Mesendoderm (in vitro differentiated cells): ENCODE results near the gene SORCS2.

Experiments used
- DNase-seq: peaks from one replicate; pipeline ENCODE4 v3.0.0; 2013
- H2AK5ac ChIP-seq: 2 replicates; pipeline ENCODE4 v1.6.1; 2013; ENCODE audit warnings: low read length, inconsistent platforms
- H2BK120ac ChIP-seq: 2 replicates; pipeline ENCODE4 v1.6.1; 2013; ENCODE audit warnings: low read depth, mild to moderate bottlenecking, low read length, moderate library complexity, mixed read lengths
- H2BK15ac ChIP-seq: replicated peaks from 2 replicates; pipeline ENCODE4 v1.6.1; 2013; ENCODE audit warnings: low read depth, mild to moderate bottlenecking, moderate library complexity
- H2BK5ac ChIP-seq: 2 replicates; pipeline ENCODE4 v1.6.1; 2013; ENCODE audit warnings: low read length, inconsistent platforms
- H3K18ac ChIP-seq: 2 replicates; pipeline ENCODE4 v1.6.1; 2013; ENCODE audit warnings: mild to moderate bottlenecking, low read length, mixed read lengths
- H3K23ac ChIP-seq: one replicate; pipeline ENCODE4 v1.6.1; 2013; ENCODE audit warnings: low read length
- H3K27ac ChIP-seq: 2 replicates; pipeline ENCODE4 v1.5.1; 2013; ENCODE audit warnings: low read depth, mild to moderate bottlenecking, inconsistent platforms, low read length, moderate library complexity
- H3K27me3 ChIP-seq: 2 replicates; pipeline ENCODE4 v1.6.1; 2013; ENCODE audit warnings: low read length, control low read depth, mild to moderate bottlenecking, inconsistent platforms; ENCODE audit not compliant: insufficient read depth, poor library complexity
- H3K36me3 ChIP-seq: 2 replicates; pipeline ENCODE4 v1.6.1; 2013; ENCODE audit warnings: low read length, inconsistent platforms; ENCODE audit not compliant: control insufficient read depth, insufficient read depth
- H3K4ac ChIP-seq: one replicate; pipeline ENCODE4 v1.6.1; 2013; ENCODE audit warnings: low read depth, mild to moderate bottlenecking, low read length, moderate library complexity
- H3K4me1 ChIP-seq: 2 replicates; pipeline ENCODE4 v1.6.1; 2013; ENCODE audit warnings: low read depth, low read length, inconsistent platforms; ENCODE audit not compliant: control insufficient read depth
- H3K4me2 ChIP-seq: 2 replicates; pipeline ENCODE4 v1.6.1; 2013; ENCODE audit warnings: low read length
- H3K4me3 ChIP-seq: 2 replicates; pipeline ENCODE4 v1.5.1; 2013; ENCODE audit warnings: mild to moderate bottlenecking, low read length
- H3K56ac ChIP-seq: one replicate; pipeline ENCODE4 v1.6.1; 2013; ENCODE audit warnings: low read length
- H3K79me1 ChIP-seq: 2 replicates; pipeline ENCODE4 v1.6.1; 2013; ENCODE audit warnings: low read length, inconsistent platforms
- H3K79me2 ChIP-seq: 2 replicates; pipeline ENCODE4 v1.6.1; 2013; ENCODE audit warnings: mild to moderate bottlenecking, low read length; ENCODE audit not compliant: control insufficient read depth, insufficient read depth
- H3K9ac ChIP-seq: 2 replicates; pipeline ENCODE4 v1.6.1; 2013; ENCODE audit warnings: low read length, inconsistent platforms
- H4K5ac ChIP-seq: one replicate; pipeline ENCODE4 v1.6.1; 2013; ENCODE audit warnings: low read length
- H4K8ac ChIP-seq: one replicate; pipeline ENCODE4 v1.6.1; 2013; ENCODE audit warnings: low read depth, mild to moderate bottlenecking, control low read depth, low read length, moderate library complexity
- WGBS: extraction: QIAGEN DNeasy Blood & Tissue Kit; methylation state at CpG from one replicate; pipeline ENCODE4 v1.1.7; 2013; ENCODE audit warnings: low lambda C conversion rate, missing lambda C conversion rate; ENCODE audit not compliant: insufficient coverage; ENCODE audit errors: extremely low coverage; 5-methylcytosine and 5-hydroxymethylcytosine counted together

Gene SORCS2

DNA sequence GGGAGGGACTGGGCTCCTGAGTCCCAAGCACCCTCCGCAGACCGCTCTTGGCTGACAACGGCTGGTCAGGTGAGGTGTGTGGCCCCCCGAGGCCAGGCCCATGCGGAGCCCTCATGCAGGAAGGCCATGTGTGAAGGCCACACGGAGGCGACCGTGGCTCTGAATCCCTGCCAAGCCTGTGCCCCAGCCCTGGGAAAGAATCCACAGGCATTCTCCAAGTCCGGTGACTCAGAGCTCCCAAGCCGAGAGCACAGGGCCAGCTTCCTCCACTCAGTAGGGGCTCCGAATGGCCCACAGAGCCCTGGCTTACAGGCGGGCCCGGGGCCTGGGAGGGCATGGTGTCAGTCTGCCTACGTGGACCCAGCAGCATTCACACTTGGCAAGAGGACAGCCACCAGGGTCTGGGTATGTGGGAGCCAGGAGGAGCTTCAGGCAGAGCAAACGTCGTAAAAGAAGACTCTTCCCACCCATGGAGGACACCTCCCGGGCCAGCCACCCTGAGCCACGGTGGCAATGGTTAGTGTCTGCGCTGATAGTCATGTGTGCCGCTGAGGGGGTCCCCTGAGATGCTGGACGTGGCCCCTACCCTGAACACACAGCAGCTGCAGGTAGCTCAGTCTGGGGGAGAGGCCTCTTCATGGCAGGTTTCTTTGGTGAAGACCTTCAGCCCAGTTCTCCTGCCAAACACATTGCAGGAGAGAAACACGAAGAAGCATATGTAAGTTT is 136.7 kb downstream of the SORCS2 start:
- no CpG with 5 or more reads among the region's 22 CpGs for WGBS
- Histone ChIP-seq H2BK5ac (no peak overlapping the region), H2AK5ac (no peak overlapping the region), H3K4ac (no peak overlapping the region), H3K4me1 (no peaks in the 10 kb centered on the region), H3K27me3 (no peaks in the 10 kb centered on the region), H4K8ac (no peak overlapping the region), H3K18ac (no peak overlapping the region), H3K79me2 (no peaks in the 10 kb centered on the region), H3K27ac (no peak overlapping the region), H2BK120ac (no peak overlapping the region), H3K36me3 (no peaks in the 10 kb centered on the region), H3K4me2 (no peak overlapping the region), H3K23ac (no peak overlapping the region), H3K56ac (no peak overlapping the region), H3K4me3 (no peak overlapping the region), H2BK15ac (no peak overlapping the region), H3K79me1 (no peaks in the 10 kb centered on the region), H4K5ac (no peak overlapping the region), H3K9ac (no peak overlapping the region)
- DNase-seq, result peak; percentile 32

DNA sequence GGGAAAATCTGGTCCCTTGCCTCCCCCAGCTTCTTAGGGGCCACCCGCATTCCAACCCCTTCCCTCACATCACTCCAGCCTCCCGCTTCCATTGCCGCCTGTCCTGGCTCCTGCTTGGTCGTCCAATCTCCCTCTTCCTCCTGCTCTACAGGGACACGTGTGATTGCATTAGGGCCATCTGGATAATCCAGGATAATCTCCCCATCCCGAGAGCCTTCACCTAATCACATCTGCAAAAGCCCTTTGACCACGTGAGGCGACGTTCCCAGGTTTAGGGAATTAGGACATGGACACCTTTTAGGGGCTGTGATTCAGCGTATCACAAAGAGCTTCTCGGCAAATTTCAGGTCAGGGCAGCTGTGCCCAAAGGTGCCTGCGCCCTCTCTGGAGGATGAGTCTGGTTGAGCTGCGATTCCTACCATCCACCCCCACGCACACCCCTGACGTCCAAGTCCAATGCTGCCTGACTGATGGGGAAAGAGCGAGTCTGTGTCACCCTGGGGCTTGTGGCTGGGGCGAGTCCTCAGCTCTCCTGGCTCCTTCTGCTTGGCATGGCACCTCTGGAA is 137.8 kb downstream of the SORCS2 start:
- Histone ChIP-seq H3K4me3 (no peak overlapping the region), H4K5ac (no peak overlapping the region), H2BK5ac (no peak overlapping the region), H3K27me3 (no peaks in the 10 kb centered on the region), H2AK5ac (no peak overlapping the region), H2BK15ac (no peak overlapping the region), H3K4me1 (no peaks in the 10 kb centered on the region), H3K23ac (no peak overlapping the region), H3K36me3 (no peaks in the 10 kb centered on the region), H3K18ac (no peak overlapping the region), H3K9ac (no peak overlapping the region), H3K56ac (no peak overlapping the region), H2BK120ac (no peak overlapping the region), H3K79me1 (no peaks in the 10 kb centered on the region), H3K27ac (no peak overlapping the region), H3K4me2 (no peak overlapping the region), H4K8ac (no peak overlapping the region), H3K79me2 (no peaks in the 10 kb centered on the region), H3K4ac (no peak overlapping the region)
- no CpG with 5 or more reads among the region's 17 CpGs for WGBS
- no peak for DNase-seq

DNA sequence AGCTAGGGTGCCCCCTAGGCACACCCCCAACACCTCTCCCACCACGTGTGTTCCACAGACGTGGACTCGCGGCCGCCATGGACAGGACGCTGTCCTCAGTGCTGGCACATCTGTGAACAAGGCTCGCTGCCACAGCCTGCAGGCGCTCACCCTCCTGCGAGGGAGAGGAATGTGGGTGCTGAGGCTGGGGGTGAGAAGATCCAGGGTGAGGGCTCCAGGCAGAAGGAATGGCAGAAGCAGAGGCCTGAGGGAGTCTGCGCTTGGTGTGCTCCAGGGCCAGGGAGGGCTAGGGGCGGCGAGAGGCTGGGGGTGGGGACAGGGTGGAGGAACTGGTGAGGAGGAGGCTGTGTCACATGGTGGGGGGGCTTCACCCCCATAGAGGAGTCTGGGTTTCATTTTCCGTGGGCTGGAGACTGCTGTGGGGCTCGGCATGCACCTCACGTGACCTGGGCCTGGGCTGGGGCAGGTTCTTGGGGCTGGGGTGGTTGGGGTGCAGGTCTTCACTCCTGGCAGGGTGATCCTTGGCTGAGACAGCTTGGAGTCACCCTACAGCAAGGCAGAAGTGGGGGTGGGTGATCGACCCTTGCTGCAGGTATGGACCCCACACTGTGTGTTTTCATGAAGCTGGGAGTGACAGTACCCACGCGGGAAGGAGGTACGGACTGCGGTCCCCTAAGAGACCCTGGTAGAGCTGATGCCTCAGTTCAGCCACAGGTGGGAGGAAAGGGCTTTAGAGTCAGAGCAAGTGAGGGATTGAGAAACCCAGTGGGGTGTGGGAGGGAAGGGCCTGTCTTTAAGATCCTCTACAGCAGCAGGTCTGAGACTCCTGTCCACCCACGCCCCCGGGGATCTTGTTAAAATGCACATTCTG is 138.7 kb downstream of the SORCS2 start:
- no peak overlapping the region for H3K27ac ChIP-seq
- no peak overlapping the region for H3K18ac ChIP-seq
- H3K9ac ChIP-seq, result no peak overlapping the region
- no peaks in the 10 kb centered on the region for H3K79me2 ChIP-seq
- H3K27me3 ChIP-seq, result no peaks in the 10 kb centered on the region
- no peaks in the 10 kb centered on the region for H3K4me1 ChIP-seq
- no peak overlapping the region for H3K23ac ChIP-seq
- H3K79me1 ChIP-seq, result no peaks in the 10 kb centered on the region
- WGBS, result no CpG with 5 or more reads among the region's 22 CpGs
- no peak overlapping the region for H4K5ac ChIP-seq
- no peaks in the 10 kb centered on the region for H3K36me3 ChIP-seq
- H2AK5ac ChIP-seq, result no peak overlapping the region
- DNase-seq, result no peak
- no peak overlapping the region for H3K4me3 ChIP-seq
- H3K4ac ChIP-seq, result no peak overlapping the region
- H2BK5ac ChIP-seq, result no peak overlapping the region
- no peak overlapping the region for H4K8ac ChIP-seq
- H2BK15ac ChIP-seq, result no peak overlapping the region
- H2BK120ac ChIP-seq, result no peak overlapping the region
- no peak overlapping the region for H3K4me2 ChIP-seq
- no peak overlapping the region for H3K56ac ChIP-seq

DNA sequence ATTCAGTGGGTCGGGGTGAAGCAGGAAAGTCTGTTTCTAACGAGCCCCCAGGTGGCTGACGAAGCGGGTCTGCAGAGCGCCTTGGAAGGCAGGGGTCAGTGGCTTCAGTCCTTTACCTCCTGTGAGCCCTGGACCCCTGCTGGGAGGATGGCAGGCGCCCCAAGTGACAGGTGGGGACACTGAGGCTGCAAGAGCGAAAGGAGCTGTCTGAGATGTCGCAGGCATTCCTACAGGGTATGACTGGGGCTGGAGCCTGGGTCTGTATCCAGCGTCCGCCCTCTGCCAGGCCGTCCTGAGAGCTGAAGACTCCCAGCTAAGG is 139.3 kb downstream of the SORCS2 start:
- H3K18ac ChIP-seq, result no peak overlapping the region
- no peak overlapping the region for H3K4me3 ChIP-seq
- no peak overlapping the region for H3K4me2 ChIP-seq
- H3K79me1 ChIP-seq, result no peaks in the 10 kb centered on the region
- H3K23ac ChIP-seq, result no peak overlapping the region
- H2BK120ac ChIP-seq, result no peak overlapping the region
- H3K79me2 ChIP-seq, result no peaks in the 10 kb centered on the region
- H4K5ac ChIP-seq, result no peak overlapping the region
- WGBS, result no CpG with 5 or more reads among the region's 11 CpGs
- no peak overlapping the region for H3K4ac ChIP-seq
- H2BK15ac ChIP-seq, result no peak overlapping the region
- H3K27ac ChIP-seq, result no peak overlapping the region
- H3K27me3 ChIP-seq, result no peaks in the 10 kb centered on the region
- H2BK5ac ChIP-seq, result no peak overlapping the region
- no peak overlapping the region for H2AK5ac ChIP-seq
- H3K4me1 ChIP-seq, result no peaks in the 10 kb centered on the region
- DNase-seq, result no peak
- no peak overlapping the region for H4K8ac ChIP-seq
- no peak overlapping the region for H3K9ac ChIP-seq
- no peak overlapping the region for H3K56ac ChIP-seq
- no peaks in the 10 kb centered on the region for H3K36me3 ChIP-seq

GRCh38 chr4:7332216-7333023 is 140.1 kb downstream of the SORCS2 start:
- Histone ChIP-seq H3K9ac (no peak overlapping the region), H2BK15ac (no peak overlapping the region), H3K36me3 (no peaks in the 10 kb centered on the region), H3K4me2 (no peak overlapping the region), H4K5ac (no peak overlapping the region), H2BK120ac (no peak overlapping the region), H3K56ac (no peak overlapping the region), H3K4me1 (no peaks in the 10 kb centered on the region), H3K79me2 (no peaks in the 10 kb centered on the region), H3K27ac (no peak overlapping the region), H3K23ac (no peak overlapping the region), H3K4me3 (no peak overlapping the region), H2AK5ac (no peak overlapping the region), H4K8ac (no peak overlapping the region), H3K18ac (no peak overlapping the region), H3K27me3 (no peaks in the 10 kb centered on the region), H3K79me1 (no peaks in the 10 kb centered on the region), H3K4ac (no peak overlapping the region), H2BK5ac (no peak overlapping the region)
- no CpG with 5 or more reads among the region's 15 CpGs for WGBS
- no peak for DNase-seq
